ENCODE data around the gene PLXNA1.

Gene PLXNA1

GRCh38 chr3:126948980-126949535, 33.9 kb upstream of the PLXNA1 start:
- no peak for TF ChIP-seq CREB1 (IDR thresholded peaks at IDR 0.05; ENCODE audit: low read depth)
- TF ChIP-seq TEAD4 (IDR thresholded peaks at IDR 0.05) = no peak
- TF ChIP-seq NFIC (IDR thresholded peaks at IDR 0.05) = no peak
- no peak for TF ChIP-seq EP300 (IDR thresholded peaks at IDR 0.05; ENCODE audit: borderline replicate concordance)
- no peak for TF ChIP-seq RAD21 (IDR thresholded peaks at IDR 0.05; ENCODE audit: low read depth)
- no peak for TF ChIP-seq USF1 (IDR thresholded peaks at IDR 0.05)
- no peak for TF ChIP-seq YY1 (IDR thresholded peaks at IDR 0.05; ENCODE audit: low read depth)
- no peak for TF ChIP-seq ZBTB7A (IDR thresholded peaks at IDR 0.05; ENCODE audit: low read depth)
- no peak for TF ChIP-seq TAF1 (IDR thresholded peaks at IDR 0.05; ENCODE audit: low read depth)
- no peak for TF ChIP-seq FOXM1 (IDR thresholded peaks at IDR 0.05; ENCODE audit: borderline replicate concordance, low read depth)
- no peak for TF ChIP-seq EGR1 (IDR thresholded peaks at IDR 0.05)
- TF ChIP-seq TCF12 (IDR thresholded peaks at IDR 0.05; ENCODE audit: low read depth) = no peak
- no peak for TF ChIP-seq REST (IDR thresholded peaks at IDR 0.05; ENCODE audit: low read depth)

- no peak for TF ChIP-seq REST (IDR thresholded peaks at IDR 0.05; ENCODE audit: low read depth)
- no peak for TF ChIP-seq EGR1 (IDR thresholded peaks at IDR 0.05)
- no peak for TF ChIP-seq CREB1 (IDR thresholded peaks at IDR 0.05; ENCODE audit: low read depth)
- no peak for TF ChIP-seq FOXM1 (IDR thresholded peaks at IDR 0.05; ENCODE audit: borderline replicate concordance, low read depth)
- no peak for TF ChIP-seq TCF12 (IDR thresholded peaks at IDR 0.05; ENCODE audit: low read depth)
Observed at GRCh38 chr3:126951561-126951960, 31.4 kb upstream of the PLXNA1 start.

- TF ChIP-seq YY1 (IDR thresholded peaks at IDR 0.05; ENCODE audit: low read depth) (no peak), EGR1 (IDR thresholded peaks at IDR 0.05) (no peak), CEBPB (IDR thresholded peaks at IDR 0.05) (no peak), EP300 (IDR thresholded peaks at IDR 0.05; ENCODE audit: borderline replicate concordance) (no peak), TAF1 (IDR thresholded peaks at IDR 0.05; ENCODE audit: low read depth) (no peak), TEAD4 (IDR thresholded peaks at IDR 0.05) (no peak), ZBTB7A (IDR thresholded peaks at IDR 0.05; ENCODE audit: low read depth) (no peak), USF1 (IDR thresholded peaks at IDR 0.05) (no peak), FOXM1 (IDR thresholded peaks at IDR 0.05; ENCODE audit: borderline replicate concordance, low read depth) (no peak), NFIC (IDR thresholded peaks at IDR 0.05) (no peak), REST (IDR thresholded peaks at IDR 0.05; ENCODE audit: low read depth) (no peak), CREB1 (IDR thresholded peaks at IDR 0.05; ENCODE audit: low read depth) (no peak), TCF12 (IDR thresholded peaks at IDR 0.05; ENCODE audit: low read depth) (no peak), RAD21 (IDR thresholded peaks at IDR 0.05; ENCODE audit: low read depth) (no peak), MAX (IDR thresholded peaks at IDR 0.05) (no peak)
Observed at GRCh38 chr3:126952261-126952982, 30.5 kb upstream of the PLXNA1 start.

GRCh38 chr3:126952983-126953660, 29.8 kb upstream of the PLXNA1 start:
- TF ChIP-seq YY1 (IDR thresholded peaks at IDR 0.05; ENCODE audit: low read depth) (no peak), CREB1 (IDR thresholded peaks at IDR 0.05; ENCODE audit: low read depth) (no peak), FOXM1 (IDR thresholded peaks at IDR 0.05; ENCODE audit: borderline replicate concordance, low read depth) (no peak), ZBTB7A (IDR thresholded peaks at IDR 0.05; ENCODE audit: low read depth) (no peak), CEBPB (IDR thresholded peaks at IDR 0.05) (no peak), TAF1 (IDR thresholded peaks at IDR 0.05; ENCODE audit: low read depth) (no peak), NFIC (IDR thresholded peaks at IDR 0.05) (no peak), USF1 (IDR thresholded peaks at IDR 0.05) (no peak), REST (IDR thresholded peaks at IDR 0.05; ENCODE audit: low read depth) (no peak), MAX (IDR thresholded peaks at IDR 0.05) (no peak), TCF12 (IDR thresholded peaks at IDR 0.05; ENCODE audit: low read depth) (no peak), RAD21 (IDR thresholded peaks at IDR 0.05; ENCODE audit: low read depth) (no peak), EP300 (IDR thresholded peaks at IDR 0.05; ENCODE audit: borderline replicate concordance) (no peak), TEAD4 (IDR thresholded peaks at IDR 0.05) (no peak), EGR1 (IDR thresholded peaks at IDR 0.05) (no peak)

Measured in Ishikawa (cell line).